ENCODE measurements around the gene OR5M10.
"Not testable (repeated sequence)": the region's sequence is repeated elsewhere in the genome, so short reads cannot be mapped to it uniquely, and the experiment has no call there.

OR5M10 gene

DNA sequence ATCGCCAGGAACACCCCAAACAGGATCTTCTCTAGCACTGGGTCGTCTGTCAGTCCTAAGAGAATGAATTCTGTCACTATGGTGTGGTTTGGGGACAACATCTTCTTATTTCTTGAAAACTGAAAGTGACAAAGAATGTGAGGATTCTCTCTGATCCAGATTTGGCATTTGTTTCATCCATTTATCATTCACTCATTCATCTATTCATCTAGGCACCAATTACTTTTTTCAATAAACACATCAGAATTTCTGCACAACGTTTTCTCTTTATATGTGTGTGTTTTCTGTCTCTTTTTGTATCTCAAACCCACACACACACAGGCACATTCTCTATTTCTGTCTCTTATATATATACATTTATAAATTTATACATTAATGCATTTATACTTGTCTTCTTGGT is at the start of gene OR5M10:
Gene OR5M10, minus strand, starts transcription at position 101 of the 400 bp plus-strand sequence. Its CDS starts 0 bp downstream, at position 101.
- no peak for DNase-seq (ENCODE audit: low read depth)
- H3K4me3 ChIP-seq (ENCODE audit: low read depth, low read length): no peak within 1 kb of the TSS

- no peak for DNase-seq (ENCODE audit: low read depth)
- no peak overlapping the region for H3K4me3 ChIP-seq (ENCODE audit: low read depth, low read length)
Observed at GRCh38 chr11:56625946-56626345, 48.4 kb upstream of the OR5M10 start.

DNA sequence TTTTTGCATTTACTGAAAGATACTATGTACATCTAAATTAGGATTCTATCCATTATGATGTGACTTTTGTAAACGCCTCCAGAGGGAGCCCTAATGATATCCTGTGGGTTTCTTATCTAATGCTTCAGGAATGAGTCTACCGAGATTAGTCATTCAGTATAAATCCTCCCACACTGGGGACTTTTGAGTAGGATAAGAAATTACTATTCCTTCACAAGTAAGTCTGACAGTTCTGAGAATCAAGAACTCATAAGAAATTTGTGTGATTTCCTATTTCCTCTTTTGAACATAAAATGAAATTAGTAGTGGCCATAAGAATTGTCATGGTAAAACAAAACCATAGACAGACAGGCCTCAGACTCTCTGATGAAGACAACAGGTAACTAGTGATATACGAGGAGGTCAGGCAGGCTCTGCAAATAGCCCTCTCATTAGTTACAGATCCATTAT is 47.2 kb upstream of the OR5M10 start:
- no peak for DNase-seq (ENCODE audit: low read depth)
- H3K4me3 ChIP-seq (ENCODE audit: low read depth, low read length): no peak overlapping the region

GRCh38 chr11:56611174-56611573 is 33.7 kb upstream of the OR5M10 start:
- H3K4me3 ChIP-seq (ENCODE audit: low read depth, low read length): no peak overlapping the region
- no peak for DNase-seq (ENCODE audit: low read depth)

- DNase-seq (ENCODE audit: low read depth): not testable (repeated sequence)
Observed at GRCh38 chr11:56592088-56592717, 14.7 kb upstream of the OR5M10 start.

GRCh38 chr11:56558574-56558973 is 18.9 kb downstream of the OR5M10 start:
- no peak overlapping the region for H3K4me3 ChIP-seq (ENCODE audit: low read depth, low read length)
- no peak for DNase-seq (ENCODE audit: low read depth)

More at GRCh38 chr11:56592088-56592717, 14.7 kb upstream of the OR5M10 start:
- not testable (repeated sequence) for H3K4me3 ChIP-seq (ENCODE audit: low read depth, low read length)

DNA sequence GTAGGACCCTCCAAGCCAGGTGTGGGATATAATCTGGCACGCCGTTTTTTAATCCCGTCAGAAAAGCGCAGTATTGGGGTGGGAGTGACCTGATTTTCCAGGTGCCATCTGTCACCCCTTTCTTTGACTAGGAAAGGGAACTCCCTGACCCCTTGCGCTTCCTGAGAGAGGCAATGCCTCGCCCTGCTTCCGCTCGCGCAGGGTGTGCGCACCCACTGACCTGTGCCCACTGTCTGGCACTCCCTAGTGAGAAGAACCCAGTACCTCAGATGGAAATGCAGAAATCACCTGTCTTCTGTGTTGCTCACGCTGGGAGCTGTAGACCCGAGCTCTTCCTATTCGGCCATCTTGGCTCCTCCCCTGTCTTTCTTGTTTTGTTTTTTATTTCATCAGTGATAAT is 22.8 kb downstream of the OR5M10 start:
- H3K4me3 ChIP-seq (ENCODE audit: low read depth, low read length); DNase-seq (ENCODE audit: low read depth): not testable (repeated sequence)

GRCh38 chr11:56545531-56545930 is 32.0 kb downstream of the OR5M10 start:
- no peak overlapping the region for H3K4me3 ChIP-seq (ENCODE audit: low read depth, low read length)
- DNase-seq (ENCODE audit: low read depth): no peak

- H3K4me3 ChIP-seq (ENCODE audit: low read depth, low read length): no peak overlapping the region
- DNase-seq (ENCODE audit: low read depth): no peak
Observed at GRCh38 chr11:56543739-56544138, 33.8 kb downstream of the OR5M10 start.

- no peak for DNase-seq (ENCODE audit: low read depth)
Observed at GRCh38 chr11:56543157-56543556, 34.4 kb downstream of the OR5M10 start, which contains the start of gene OR5M11. TSS of gene OR5M11 (minus strand) at chr11:56543257. CDS start at chr11:56543257, 0 bp downstream.

GRCh38 chr11:56533054-56533740 is 44.3 kb downstream of the OR5M10 start:
- H3K4me3 ChIP-seq (ENCODE audit: low read depth, low read length): no peak overlapping the region
- DNase-seq (ENCODE audit: low read depth): no peak

More at GRCh38 chr11:56543157-56543556, 34.4 kb downstream of the OR5M10 start, which contains the start of gene OR5M11:
- no peak within 1 kb of the TSS for H3K4me3 ChIP-seq (ENCODE audit: low read depth, low read length)

- DNase-seq (ENCODE audit: low read depth): no peak
- no peak overlapping the region for H3K4me3 ChIP-seq (ENCODE audit: low read depth, low read length)
Observed at GRCh38 chr11:56531856-56532255, 45.7 kb downstream of the OR5M10 start.

All from skeletal muscle cell (primary cell).